ENCODE results near the gene SLC35G3. TPM values are rescaled to one million over a fixed set of nuclear protein-coding genes. Genes with fewer than 3 reads are reported as not detected.

The SLC35G3 gene
- total and polyA plus RNA-seq, 2 of the 8 experiments (the other 6 are each of a cell fraction or from before 2014, with no cell fraction given): not detected

- no peak for TF ChIP-seq CHD7 (IDR thresholded peaks at IDR 0.05; ENCODE audit: insufficient replicate concordance, low read length)
- TF ChIP-seq CTBP2 (IDR thresholded peaks at IDR 0.05; ENCODE audit: borderline replicate concordance, insufficient read depth, insufficient read length, low read length): no peak
- TF ChIP-seq POU5F1 (IDR thresholded peaks at IDR 0.05; ENCODE audit: low read depth, low read length): no peak
- no peak for TF ChIP-seq USF2 (IDR thresholded peaks at IDR 0.05; ENCODE audit: low read length)
- no peak for TF ChIP-seq SRF (IDR thresholded peaks at IDR 0.05; ENCODE audit: low read depth, low read length)
- no peak for TF ChIP-seq GABPA (IDR thresholded peaks at IDR 0.05; ENCODE audit: borderline replicate concordance, insufficient read depth, low read length)
- no peak for TF ChIP-seq RFX5 (IDR thresholded peaks at IDR 0.05; ENCODE audit: borderline replicate concordance, low read depth, low read length)
- TF ChIP-seq CREB1 (IDR thresholded peaks at IDR 0.05): no peak
- no peak for TF ChIP-seq SUZ12 (IDR thresholded peaks at IDR 0.05; ENCODE audit: low read length)
- TF ChIP-seq MAFK (IDR thresholded peaks at IDR 0.05; ENCODE audit: low read depth, low read length): no peak
- TF ChIP-seq TBP (IDR thresholded peaks at IDR 0.05; ENCODE audit: low read depth, low read length): no peak
- TF ChIP-seq BACH1 (IDR thresholded peaks at IDR 0.05; ENCODE audit: low read length): no peak
Measured at GRCh38 chr17:35235917-35236316, 41.7 kb upstream of the SLC35G3 start (continued).
